ENCODE data around the gene EZR.

EZR gene

GRCh38 chr6:158725704-158726103 is 93.5 kb downstream of the EZR start:
- WGBS, 2 experiments = 92 to 95% methylated on average over 8 of the region's 8 CpGs
- no peaks in the 10 kb centered on the region for H3K9me3 ChIP-seq (ENCODE audit: control insufficient read depth, low read length)
- no peaks in the 10 kb centered on the region for H3K36me3 ChIP-seq (ENCODE audit: control insufficient read depth, insufficient read depth, low read length)
- H3K4me3 ChIP-seq (ENCODE audit: insufficient read depth, low read depth, low read length) = no peak overlapping the region
- no peaks in the 10 kb centered on the region for H3K4me1 ChIP-seq (ENCODE audit: control insufficient read depth, insufficient read depth, low read length)
- H3K27me3 ChIP-seq (ENCODE audit: control insufficient read depth, insufficient read depth, low read length, poor library complexity, severe bottlenecking) = no peaks in the 10 kb centered on the region
- H3K27ac ChIP-seq (ENCODE audit: insufficient read depth, low read depth, low read length, poor library complexity, severe bottlenecking) = no peak overlapping the region

GRCh38 chr6:158722176-158722729 is 96.9 kb downstream of the EZR start:
- Histone ChIP-seq H3K27me3 (ENCODE audit: control insufficient read depth, insufficient read depth, low read length, poor library complexity, severe bottlenecking) (no peaks in the 10 kb centered on the region), H3K27ac (ENCODE audit: insufficient read depth, low read depth, low read length, poor library complexity, severe bottlenecking) (no peak overlapping the region), H3K9me3 (ENCODE audit: control insufficient read depth, low read length) (no peaks in the 10 kb centered on the region), H3K4me1 (ENCODE audit: control insufficient read depth, insufficient read depth, low read length) (no peaks in the 10 kb centered on the region), H3K36me3 (ENCODE audit: control insufficient read depth, insufficient read depth, low read length) (no peaks in the 10 kb centered on the region), H3K4me3 (ENCODE audit: insufficient read depth, low read depth, low read length) (no peak overlapping the region)
- WGBS, 2 experiments = 90 to 91% methylated on average over 5 of the region's 5 CpGs

- Histone ChIP-seq H3K4me1 (ENCODE audit: control insufficient read depth, insufficient read depth, low read length) (no peaks in the 10 kb centered on the region), H3K4me3 (ENCODE audit: insufficient read depth, low read depth, low read length) (no peak overlapping the region), H3K27me3 (ENCODE audit: control insufficient read depth, insufficient read depth, low read length, poor library complexity, severe bottlenecking) (no peaks in the 10 kb centered on the region), H3K9me3 (ENCODE audit: control insufficient read depth, low read length) (no peaks in the 10 kb centered on the region), H3K27ac (ENCODE audit: insufficient read depth, low read depth, low read length, poor library complexity, severe bottlenecking) (no peak overlapping the region), H3K36me3 (ENCODE audit: control insufficient read depth, insufficient read depth, low read length) (no peaks in the 10 kb centered on the region)
- 34 to 36% methylated on average over 13 of the region's 13 CpGs for WGBS, 2 experiments
Observed at GRCh38 chr6:158718461-158719046, 100.6 kb downstream of the EZR start.

GRCh38 chr6:158717341-158718330 is 101.5 kb downstream of the EZR start:
- Histone ChIP-seq H3K36me3 (ENCODE audit: control insufficient read depth, insufficient read depth, low read length) (no peaks in the 10 kb centered on the region), H3K9me3 (ENCODE audit: control insufficient read depth, low read length) (no peaks in the 10 kb centered on the region), H3K27ac (ENCODE audit: insufficient read depth, low read depth, low read length, poor library complexity, severe bottlenecking) (no peak overlapping the region), H3K27me3 (ENCODE audit: control insufficient read depth, insufficient read depth, low read length, poor library complexity, severe bottlenecking) (no peaks in the 10 kb centered on the region), H3K4me3 (ENCODE audit: insufficient read depth, low read depth, low read length) (no peak overlapping the region), H3K4me1 (ENCODE audit: control insufficient read depth, insufficient read depth, low read length) (no peaks in the 10 kb centered on the region)
- WGBS, 2 experiments = 91 to 92% methylated on average over 16 of the region's 16 CpGs

Measured in ectodermal cell (in vitro differentiated cells).